ENCODE measurements around the gene C6orf62.

Gene C6orf62

DNA sequence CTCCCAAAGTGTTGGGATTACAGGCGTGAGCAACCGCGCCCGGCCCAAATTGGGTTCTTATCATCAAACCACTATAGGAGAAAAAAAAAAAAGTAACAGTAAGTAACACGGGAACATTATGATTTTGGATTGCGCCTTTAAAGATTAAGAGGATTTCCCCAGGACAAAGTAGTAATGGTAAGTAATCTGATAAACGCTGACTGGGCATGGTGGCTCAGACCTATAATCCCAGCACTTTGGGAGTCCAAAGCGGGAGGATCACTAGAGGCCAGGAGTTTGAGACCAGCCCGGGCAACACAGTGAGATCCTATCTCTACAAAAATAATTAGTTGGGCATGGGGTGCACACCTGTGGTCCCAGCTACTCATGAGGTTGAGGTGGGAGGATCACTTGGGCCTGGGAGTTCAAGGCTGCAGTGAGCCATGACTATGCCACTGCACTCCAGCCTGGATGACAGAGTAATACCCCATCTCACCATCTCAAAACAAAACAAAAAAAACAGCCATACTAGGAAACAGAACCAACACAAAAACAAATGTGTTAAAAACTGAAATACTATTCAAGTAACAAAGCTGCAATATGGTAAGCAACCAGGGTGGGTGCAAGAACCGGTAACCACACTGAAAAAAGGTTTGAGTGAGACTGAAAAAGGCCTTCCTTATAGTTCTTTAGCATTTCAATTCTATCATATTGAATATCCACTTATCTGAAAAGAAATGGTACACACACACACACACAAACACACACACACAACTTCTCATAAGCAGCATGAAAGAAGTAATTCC is 8.2 kb downstream of the C6orf62 start:
- CTCF ChIA-PET: interaction anchor here (1.1 kb wide), 1 partner anchor 129 kb away, joined by 3 read pairs; no protein-coding TSS in a partner anchor
- POLR2A ChIA-PET: interaction anchor here (1.0 kb wide), 2 partner anchors 8 to 185 kb away, joined by 3 read pairs; partner anchors contain the start of gene C6orf62
- no peak for DNase-seq (ENCODE audit: extremely low spot score)
- TF ChIP-seq, protein P1, sequence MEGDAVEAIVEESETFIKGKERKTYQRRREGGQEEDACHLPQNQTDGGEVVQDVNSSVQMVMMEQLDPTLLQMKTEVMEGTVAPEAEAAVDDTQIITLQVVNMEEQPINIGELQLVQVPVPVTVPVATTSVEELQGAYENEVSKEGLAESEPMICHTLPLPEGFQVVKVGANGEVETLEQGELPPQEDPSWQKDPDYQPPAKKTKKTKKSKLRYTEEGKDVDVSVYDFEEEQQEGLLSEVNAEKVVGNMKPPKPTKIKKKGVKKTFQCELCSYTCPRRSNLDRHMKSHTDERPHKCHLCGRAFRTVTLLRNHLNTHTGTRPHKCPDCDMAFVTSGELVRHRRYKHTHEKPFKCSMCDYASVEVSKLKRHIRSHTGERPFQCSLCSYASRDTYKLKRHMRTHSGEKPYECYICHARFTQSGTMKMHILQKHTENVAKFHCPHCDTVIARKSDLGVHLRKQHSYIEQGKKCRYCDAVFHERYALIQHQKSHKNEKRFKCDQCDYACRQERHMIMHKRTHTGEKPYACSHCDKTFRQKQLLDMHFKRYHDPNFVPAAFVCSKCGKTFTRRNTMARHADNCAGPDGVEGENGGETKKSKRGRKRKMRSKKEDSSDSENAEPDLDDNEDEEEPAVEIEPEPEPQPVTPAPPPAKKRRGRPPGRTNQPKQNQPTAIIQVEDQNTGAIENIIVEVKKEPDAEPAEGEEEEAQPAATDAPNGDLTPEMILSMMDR (IDR thresholded peaks at IDR 0.05; ENCODE audit: control extremely low read depth, extremely low read depth, low read depth, missing control alignments): no peak

DNA sequence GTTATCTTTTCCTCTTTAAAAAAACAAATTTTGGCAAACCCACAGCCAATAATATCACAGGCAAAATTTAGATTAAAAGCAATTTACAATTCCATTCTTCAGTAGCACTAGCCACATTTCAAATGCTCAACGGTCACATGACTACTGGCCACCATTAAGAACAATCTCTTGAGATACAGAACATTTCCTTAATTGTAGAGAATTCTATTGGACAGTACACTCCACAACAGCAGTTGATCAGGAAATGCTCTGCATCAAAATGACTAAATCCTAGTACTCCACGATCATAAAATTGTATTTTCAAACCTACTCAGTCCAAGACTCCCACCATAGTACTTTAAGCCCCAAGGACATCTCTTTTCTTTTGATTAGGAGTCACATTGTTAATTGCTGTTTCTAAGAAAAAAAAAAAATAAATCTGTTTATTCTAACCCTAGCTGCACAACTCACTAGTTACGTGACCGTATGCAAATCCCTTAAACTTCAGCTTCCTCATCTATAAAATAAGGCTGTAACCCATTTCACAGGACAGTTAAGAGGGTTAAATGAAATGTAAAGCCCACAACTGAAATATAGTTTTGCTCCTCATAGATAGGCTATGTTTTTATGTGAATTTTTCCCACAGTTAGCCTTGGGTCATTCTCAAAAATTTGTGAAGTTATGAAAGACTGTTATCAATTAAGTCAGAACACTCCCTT is 9.8 kb downstream of the C6orf62 start:
- TF ChIP-seq, protein P1 (IDR thresholded peaks at IDR 0.05; ENCODE audit: control extremely low read depth, extremely low read depth, low read depth, missing control alignments): no peak
- no peak for DNase-seq (ENCODE audit: extremely low spot score)
- ChIA-PET CTCF (interaction anchor here (1.1 to 1.7 kb wide), 2 partner anchors 52 to 128 kb away, joined by 3 read pairs; no protein-coding TSS in a partner anchor), POLR2A (interaction anchor here (1.0 kb wide), 1 partner anchor 9 kb away, joined by 3 read pairs; the partner anchor contains the start of gene C6orf62)

DNA sequence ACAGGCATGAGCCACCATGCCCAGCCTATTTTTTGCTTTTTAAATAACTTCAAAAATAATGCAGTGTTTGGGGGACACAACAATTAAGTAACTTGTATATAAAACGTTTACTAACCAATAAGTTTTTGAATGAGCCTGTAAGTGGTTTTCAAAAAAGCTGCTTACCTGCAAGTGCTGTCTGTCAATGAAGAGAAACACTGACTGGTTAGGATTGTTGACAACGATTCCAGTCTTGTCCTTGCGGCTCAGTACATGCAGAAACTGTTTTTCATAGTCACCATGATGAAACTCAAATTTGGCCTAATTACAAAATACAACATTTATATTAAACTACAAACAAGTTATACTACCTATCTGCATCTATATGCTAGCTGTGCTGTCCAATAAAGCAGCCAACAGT is 10.3 kb downstream of the C6orf62 start:
- ChIA-PET POLR2A (no interaction called here), CTCF (interaction anchor here (1.1 to 1.7 kb wide), 2 partner anchors 53 to 341 kb away, joined by 3 read pairs; no protein-coding TSS in a partner anchor)
- TF ChIP-seq, protein P1 (IDR thresholded peaks at IDR 0.05; ENCODE audit: control extremely low read depth, extremely low read depth, low read depth, missing control alignments): no peak

DNA sequence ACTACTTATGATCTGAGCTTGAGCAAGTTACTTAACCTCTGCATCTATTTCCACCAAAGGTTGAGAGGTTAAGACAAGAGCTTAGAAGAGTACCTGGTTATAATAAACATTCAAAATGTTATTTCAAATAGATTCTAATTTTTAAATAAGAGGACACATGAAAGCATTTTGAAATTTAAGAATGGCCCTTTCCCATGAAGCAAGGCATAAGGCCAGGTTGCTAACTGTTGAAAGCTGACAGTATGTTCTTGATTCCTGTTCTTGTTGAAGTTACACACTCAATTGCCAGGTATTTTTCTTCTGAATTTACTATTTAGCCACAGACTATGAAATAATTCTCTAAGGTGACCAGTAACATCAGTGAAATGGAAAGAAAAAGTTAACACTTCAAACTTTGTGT is 14.5 kb downstream of the C6orf62 start:
- ChIA-PET CTCF (interaction anchor here (1.0 to 1.8 kb wide), 6 partner anchors 9 to 123 kb away, joined by 3 to 5 read pairs (median 4); partner anchors contain the start of gene C6orf62), POLR2A (no interaction called here)
- TF ChIP-seq, protein P1 (IDR thresholded peaks at IDR 0.05; ENCODE audit: control extremely low read depth, extremely low read depth, low read depth, missing control alignments): no peak
- DNase-seq (ENCODE audit: extremely low spot score): no peak

More for the DNA sequence above, 10.3 kb downstream of the C6orf62 start:
- DNase-seq (ENCODE audit: extremely low spot score): no peak

DNA sequence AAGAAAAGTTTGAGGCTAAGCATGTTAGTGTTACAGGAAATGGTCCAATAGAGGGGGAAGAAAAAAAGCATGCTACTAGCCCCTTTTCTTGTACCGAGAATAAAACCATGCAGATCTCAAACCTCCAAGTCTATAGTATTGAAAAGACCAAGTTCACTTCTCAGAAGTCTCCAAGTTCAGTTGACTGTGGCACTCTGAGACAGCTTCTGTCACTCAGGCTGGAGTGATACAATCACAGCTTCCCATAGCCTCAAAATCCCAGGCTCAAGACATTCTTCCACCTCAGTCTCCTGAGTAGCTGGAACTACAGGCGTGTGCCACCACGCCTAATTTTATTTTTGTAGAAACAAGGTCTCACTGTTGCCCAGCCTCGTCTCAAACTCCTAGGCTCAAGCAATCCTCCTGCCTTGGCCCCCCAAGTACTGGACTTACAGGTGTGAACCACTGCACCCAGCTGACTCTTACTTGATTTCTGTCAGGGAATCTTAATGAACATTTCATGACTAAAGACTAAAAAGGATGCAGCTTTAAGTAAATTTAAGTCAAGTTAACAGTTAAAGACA is 16.2 kb downstream of the C6orf62 start:
- TF ChIP-seq, protein P1 (IDR thresholded peaks at IDR 0.05; ENCODE audit: control extremely low read depth, extremely low read depth, low read depth, missing control alignments): no peak
- CTCF ChIA-PET: interaction anchor here (1.0 to 1.8 kb wide), 5 partner anchors 11 to 122 kb away, joined by 3 to 5 read pairs (median 4); no protein-coding TSS in a partner anchor
- POLR2A ChIA-PET: interaction anchor here (0.7 kb wide), 1 partner anchor 185 kb away, joined by 3 read pairs; no protein-coding TSS in a partner anchor
- no peak for DNase-seq (ENCODE audit: extremely low spot score)

Measured in GM10248 (cell line).